A549 (cell line): ENCODE measurements around the gene PAX9.

Experiments
- BHLHE40 ChIP-seq: IDR thresholded peaks from 2 replicates; pipeline ENCODE4 v1.6.1; 2012; ENCODE audit warnings: low read depth, low read length, inconsistent platforms
- FOSL2 ChIP-seq, 2 experiments: fragments of 450-650 bp in 1 of 2; fragments of >200 bp in 1 of 2; sonication (Bioruptor Twin) in 1 of 2; formaldehyde crosslinking; IDR thresholded peaks; 2 replicates each; pipeline versions ENCODE4 v1.5.0 to v1.6.1; 2016 to 2020; ENCODE audit warnings: mild to moderate bottlenecking in 1 of 2, moderate library complexity in 1 of 2
- MAZ ChIP-seq: fragments of 150-350 bp; IDR thresholded peaks from 2 replicates; pipeline ENCODE4 v1.6.1; 2014; ENCODE audit warnings: antibody characterized with exemption, low read depth, low read length, borderline replicate concordance
- POLR2A ChIP-seq: IDR thresholded peaks from 2 replicates; pipeline ENCODE4 v1.6.1; 2012; ENCODE audit warnings: mild to moderate bottlenecking, low read length
- RCOR1 ChIP-seq: fragments of 150-350 bp; IDR thresholded peaks from 2 replicates; pipeline ENCODE4 v1.6.1; 2014; ENCODE audit warnings: antibody characterized with exemption, low read length, low read depth
- TF ChIP-seq, protein P1 (sequence below): fragments of >200 bp; sonication (Bioruptor Twin); formaldehyde crosslinking; IDR thresholded peaks from 3 replicates; pipeline ENCODE4 v1.5.1; 2016
- TF ChIP-seq, protein P2 (sequence below): IDR thresholded peaks from 2 replicates; pipeline ENCODE4 v1.6.1; 2012

- no peak for TF ChIP-seq MAZ
- TF ChIP-seq, protein P1, sequence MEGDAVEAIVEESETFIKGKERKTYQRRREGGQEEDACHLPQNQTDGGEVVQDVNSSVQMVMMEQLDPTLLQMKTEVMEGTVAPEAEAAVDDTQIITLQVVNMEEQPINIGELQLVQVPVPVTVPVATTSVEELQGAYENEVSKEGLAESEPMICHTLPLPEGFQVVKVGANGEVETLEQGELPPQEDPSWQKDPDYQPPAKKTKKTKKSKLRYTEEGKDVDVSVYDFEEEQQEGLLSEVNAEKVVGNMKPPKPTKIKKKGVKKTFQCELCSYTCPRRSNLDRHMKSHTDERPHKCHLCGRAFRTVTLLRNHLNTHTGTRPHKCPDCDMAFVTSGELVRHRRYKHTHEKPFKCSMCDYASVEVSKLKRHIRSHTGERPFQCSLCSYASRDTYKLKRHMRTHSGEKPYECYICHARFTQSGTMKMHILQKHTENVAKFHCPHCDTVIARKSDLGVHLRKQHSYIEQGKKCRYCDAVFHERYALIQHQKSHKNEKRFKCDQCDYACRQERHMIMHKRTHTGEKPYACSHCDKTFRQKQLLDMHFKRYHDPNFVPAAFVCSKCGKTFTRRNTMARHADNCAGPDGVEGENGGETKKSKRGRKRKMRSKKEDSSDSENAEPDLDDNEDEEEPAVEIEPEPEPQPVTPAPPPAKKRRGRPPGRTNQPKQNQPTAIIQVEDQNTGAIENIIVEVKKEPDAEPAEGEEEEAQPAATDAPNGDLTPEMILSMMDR = no peak
- TF ChIP-seq POLR2A = no peak
- TF ChIP-seq RCOR1 = no peak
- TF ChIP-seq, protein P2, sequence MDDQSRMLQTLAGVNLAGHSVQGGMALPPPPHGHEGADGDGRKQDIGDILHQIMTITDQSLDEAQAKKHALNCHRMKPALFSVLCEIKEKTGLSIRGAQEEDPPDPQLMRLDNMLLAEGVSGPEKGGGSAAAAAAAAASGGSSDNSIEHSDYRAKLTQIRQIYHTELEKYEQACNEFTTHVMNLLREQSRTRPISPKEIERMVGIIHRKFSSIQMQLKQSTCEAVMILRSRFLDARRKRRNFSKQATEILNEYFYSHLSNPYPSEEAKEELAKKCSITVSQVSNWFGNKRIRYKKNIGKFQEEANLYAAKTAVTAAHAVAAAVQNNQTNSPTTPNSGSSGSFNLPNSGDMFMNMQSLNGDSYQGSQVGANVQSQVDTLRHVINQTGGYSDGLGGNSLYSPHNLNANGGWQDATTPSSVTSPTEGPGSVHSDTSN = no peak
- no peak for TF ChIP-seq BHLHE40
- no peak for TF ChIP-seq FOSL2 (IDR thresholded peaks at IDR 0.05)
- TF ChIP-seq FOSL2 (CRISPR knock-in tag; IDR thresholded peaks at IDR 0.05) = no peak
Observed at GRCh38 chr14:36717363-36717762, 55.7 kb downstream of the PAX9 start.
